Ascending aorta (tissue), 2 donors: ENCODE results near the gene PRSS27. TPM values are rescaled to one million over a fixed set of nuclear protein-coding genes. Genes with fewer than 3 reads are reported as not detected.

Experiments
- DNase-seq, 2 donors: peaks; one replicate each; pipeline ENCODE4 v3.0.0-alpha.2; 2019; ENCODE audit warnings: low spot score in 2 of 2
- H3K27ac ChIP-seq, 2 donors: fragments of 200-600 bp; sonication (generic); one replicate each; pipeline ENCODE4 v1.5.1; 2016 to 2017; ENCODE audit warnings: mild to moderate bottlenecking in 1 of 2
- H3K27me3 ChIP-seq: fragments of 200-600 bp; sonication (generic); one replicate; pipeline ENCODE4 v1.5.1; 2017
- H3K36me3 ChIP-seq, 2 donors: fragments of 200-600 bp; sonication (generic); one replicate each; pipeline ENCODE4 v1.5.1; 2016
- H3K4me1 ChIP-seq, 2 donors: fragments of 200-600 bp; sonication (generic); one replicate each; pipeline ENCODE4 v1.5.1; 2016 to 2017; ENCODE audit warnings: mild to moderate bottlenecking in 1 of 2
- H3K4me3 ChIP-seq, 2 donors: fragments of 200-600 bp; sonication (generic); one replicate each; pipeline ENCODE4 v1.5.1; 2016 to 2017; ENCODE audit warnings: mild to moderate bottlenecking in 1 of 2
- H3K9me3 ChIP-seq, 2 donors: fragments of 200-600 bp; sonication (generic); one replicate each; pipeline ENCODE4 v1.5.1; 2016
- CTCF ChIP-seq, 3 experiments: fragments of 200-600 bp in 2 of 3; fragments of 450-650 bp in 1 of 3; sonication (generic) in 2 of 3; IDR thresholded peaks; one replicate each; pipeline ENCODE4 v1.5.1; 2016 to 2019; ENCODE audit warnings: antibody characterized with exemption in 3 of 3, mild to moderate bottlenecking in 1 of 3, moderate library complexity in 1 of 3
- intact Hi-C: fragments of 100-400 bp; cut with DNase I; formaldehyde crosslinking; loops from one replicate; pipeline ENCODE4 v1.15.1; 2023
- total RNA-seq: library from RNA; depleted of rRNA; stranded (reverse); fragments of >200 nt; gene quantifications from one replicate; pipeline ENCODE4 v1.1.0, GENCODE V29; 2016

PRSS27 gene
- total RNA-seq, 1 donor from 2014 or later: not detected

- H3K9me3 ChIP-seq: no peaks in the 10 kb centered on the region
- H3K27ac ChIP-seq: no peak overlapping the region
- intact Hi-C loops: loop anchor here (10.0 kb wide), 1 partner anchor 330 kb away; the partner anchor contains the start of gene CCNF
- no peak for TF ChIP-seq CTCF (IDR thresholded peaks at IDR 0.05)
- peaks cover 18 to 35% of the 10 kb centered on the region in 2 donors for H3K4me1 ChIP-seq
- no peaks in the 10 kb centered on the region for H3K27me3 ChIP-seq
- peak overlapping the region; percentile 86 to 96 for H3K4me3 ChIP-seq
- H3K36me3 ChIP-seq: peaks cover 32 to 41% of the 10 kb centered on the region in 2 donors
- no peak for DNase-seq
Observed at GRCh38 chr16:2755158-2755557, 35.1 kb upstream of the PRSS27 start.

DNA sequence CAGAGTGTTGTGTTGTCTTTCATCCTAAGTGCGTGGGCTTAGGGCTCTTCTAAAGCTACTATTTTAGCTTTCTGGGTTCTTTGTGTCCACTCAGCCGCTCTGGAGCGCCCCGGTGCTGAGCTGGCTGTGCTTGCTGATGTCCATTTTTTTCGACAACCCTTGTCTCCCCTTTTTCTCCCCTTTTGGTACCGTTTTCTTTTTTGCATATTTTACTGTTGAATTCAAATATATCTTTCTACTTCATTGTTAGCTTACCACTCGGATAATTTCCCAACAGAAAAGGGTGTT is 33.7 kb upstream of the PRSS27 start:
- Histone ChIP-seq H3K36me3 (peaks cover 17 to 26% of the 10 kb centered on the region in 2 donors), H3K9me3 (no peaks in the 10 kb centered on the region), H3K4me1 (peaks cover 18 to 35% of the 10 kb centered on the region in 2 donors), H3K27me3 (no peaks in the 10 kb centered on the region), H3K4me3 (peak overlapping the region; percentile 86 to 96), H3K27ac (peak overlapping the region; percentile 97 to 98)
- intact Hi-C loops: loop anchor here (5.0 to 10.0 kb wide), 2 partner anchors 154 to 329 kb away; partner anchors contain the start of gene CCNF
- DNase-seq: no peak
- no peak for TF ChIP-seq CTCF (IDR thresholded peaks at IDR 0.05)

DNA sequence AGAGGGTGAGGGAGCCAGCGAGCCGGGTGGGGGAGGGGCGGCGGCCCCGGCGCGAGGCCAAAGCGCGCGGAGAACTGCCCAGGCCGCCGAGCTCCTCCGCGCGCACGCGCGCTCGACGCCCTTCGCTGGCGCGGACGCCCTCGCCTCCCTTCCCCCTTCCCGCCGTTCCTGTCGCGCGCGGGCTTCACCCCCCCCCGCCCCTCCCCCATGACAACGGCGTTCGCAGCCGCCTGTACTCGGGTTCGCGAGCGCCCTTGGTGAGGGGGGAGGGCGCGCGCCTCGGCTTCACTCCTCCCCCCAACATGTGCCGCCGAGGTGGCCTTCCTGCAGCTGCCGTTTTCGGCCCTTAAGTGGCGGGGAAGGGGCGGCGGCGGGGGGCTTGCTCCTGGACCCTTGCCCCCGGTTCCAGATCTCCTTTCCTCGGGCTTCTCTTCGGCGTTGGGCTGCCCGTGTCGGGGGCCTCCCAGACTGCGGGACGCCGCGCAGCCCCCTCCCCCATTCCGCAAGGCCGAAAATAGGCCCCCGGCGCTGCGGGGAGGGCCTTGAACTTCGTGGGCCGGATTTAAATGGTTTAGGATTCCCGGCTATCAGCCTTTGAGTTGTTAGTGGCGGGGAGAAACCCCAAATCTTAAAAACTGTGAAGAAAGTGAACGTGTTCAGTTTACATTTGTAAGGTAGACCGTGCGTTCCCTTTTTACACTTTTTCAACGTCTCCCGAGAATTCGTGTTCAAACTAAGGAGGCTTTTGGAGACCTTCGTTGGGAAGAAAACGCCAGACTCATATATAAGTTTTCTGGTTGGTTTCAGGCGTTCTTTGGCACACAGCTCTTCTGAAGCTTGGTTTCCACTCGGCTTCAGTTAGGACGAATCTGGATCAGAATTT is 33.1 kb upstream of the PRSS27 start:
- intact Hi-C loops: loop anchor here (1.0 to 10.0 kb wide), 5 partner anchors 24 to 328 kb away; partner anchors contain the start of genes CCNF and ELOB

GRCh38 chr16:2752035-2752849 is 32.2 kb upstream of the PRSS27 start, which contains the start of gene SRRM2:
Gene SRRM2, plus strand, starts transcription at chr16:2752638. Its CDS starts 3,727 bp downstream, at chr16:2756365.
- Histone ChIP-seq H3K4me1 (peaks cover 18 to 35% of the 10 kb centered on the region in 2 donors), H3K4me3 (peak within 1 kb of the TSS; percentile 86 to 96), H3K36me3 (peaks cover 3 to 12% of the 10 kb centered on the region in 2 donors), H3K27me3 (no peaks in the 10 kb centered on the region), H3K27ac (peak within 1 kb of the TSS; percentile 97 to 98), H3K9me3 (no peaks in the 10 kb centered on the region)
- no peak for TF ChIP-seq CTCF (IDR thresholded peaks at IDR 0.05)
- DNase-seq: peak; percentile 67 to 97
- intact Hi-C loops: loop anchor here (1.0 to 10.0 kb wide), 5 partner anchors 25 to 327 kb away; partner anchors contain the start of genes CCNF and ELOB

More for the DNA sequence above, 33.1 kb upstream of the PRSS27 start:
- no peaks in the 10 kb centered on the region for H3K9me3 ChIP-seq
- TF ChIP-seq CTCF (IDR thresholded peaks at IDR 0.05): no peak
- peaks cover 12 to 20% of the 10 kb centered on the region in 2 donors for H3K36me3 ChIP-seq
- peak overlapping the region; percentile 86 to 96 for H3K4me3 ChIP-seq
- peaks cover 18 to 35% of the 10 kb centered on the region in 2 donors for H3K4me1 ChIP-seq
- H3K27me3 ChIP-seq: no peaks in the 10 kb centered on the region
- peak in 1 of 2 donors; percentile 87 for DNase-seq
- H3K27ac ChIP-seq: peak overlapping the region; percentile 97 to 98

DNA sequence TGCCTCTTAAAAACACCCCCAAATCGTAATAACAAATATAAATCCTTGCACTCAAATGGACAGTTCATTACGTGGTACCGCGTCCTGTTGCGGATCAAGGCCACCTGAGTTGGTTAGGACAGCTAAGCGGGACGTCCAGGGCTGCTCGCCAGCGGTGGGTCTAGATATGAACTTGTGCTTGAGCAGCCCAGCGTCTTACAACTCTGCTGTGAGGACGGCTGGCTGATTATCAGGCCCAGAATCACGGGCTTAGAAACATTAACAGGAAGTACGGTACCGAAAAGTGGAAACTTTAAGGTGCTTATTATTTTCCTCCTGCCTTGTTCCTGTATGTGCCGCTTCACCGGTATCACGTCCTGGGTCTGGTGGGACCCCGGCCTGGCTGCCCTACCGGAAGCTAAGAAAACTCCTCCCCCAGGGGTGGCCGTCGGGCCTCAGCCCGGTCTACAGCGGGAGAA is 31.6 kb upstream of the PRSS27 start:
- Histone ChIP-seq H3K36me3 (peaks cover 0 to 5% of the 10 kb centered on the region in 2 donors), H3K27me3 (no peaks in the 10 kb centered on the region), H3K4me1 (peaks cover 18 to 32% of the 10 kb centered on the region in 2 donors), H3K4me3 (peak overlapping the region; percentile 86 to 96), H3K9me3 (no peaks in the 10 kb centered on the region), H3K27ac (peak overlapping the region; percentile 97 to 98)
- no peak for DNase-seq
- intact Hi-C loops: loop anchor here (1.0 to 10.0 kb wide), 5 partner anchors 26 to 327 kb away; partner anchors contain the start of genes CCNF and ELOB
- no peak for TF ChIP-seq CTCF (IDR thresholded peaks at IDR 0.05)
